ENCODE results near the gene NFILZ.

DNA sequence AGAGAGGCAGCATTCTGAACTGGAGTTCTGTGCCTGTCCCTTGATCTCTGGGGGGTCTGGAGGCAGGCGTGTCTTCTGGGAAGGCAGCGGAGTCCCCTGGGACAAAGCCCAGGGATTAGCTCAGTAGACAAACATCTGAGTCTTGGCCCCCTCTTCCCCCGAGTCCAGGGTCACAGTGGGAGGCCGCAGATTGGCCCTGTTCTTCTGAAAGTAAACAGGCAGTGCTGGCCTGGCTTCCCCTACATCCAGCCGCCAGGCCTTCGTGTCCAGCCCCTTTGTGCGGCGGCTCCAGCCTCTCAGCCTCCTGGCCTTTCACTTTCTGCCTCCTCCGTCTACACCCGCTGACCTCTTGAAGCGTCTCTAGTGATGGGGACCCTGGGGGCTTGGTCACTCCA is 989 bp downstream of the NFILZ start:
- TF ChIP-seq ZC3H10 (CRISPR knock-in tag; IDR thresholded peaks at IDR 0.05) (no peak), ESRRG (CRISPR knock-in tag; IDR thresholded peaks at IDR 0.05) (no peak), GLIS3 (CRISPR knock-in tag; IDR thresholded peaks at IDR 0.05) (no peak), CSDC2 (CRISPR knock-in tag; IDR thresholded peaks at IDR 0.05) (no peak), ZFP30 (CRISPR knock-in tag; IDR thresholded peaks at IDR 0.05) (no peak), BACH2 (CRISPR knock-in tag; IDR thresholded peaks at IDR 0.05; ENCODE audit: borderline replicate concordance) (no peak), ARNTL (CRISPR knock-in tag; IDR thresholded peaks at IDR 0.05; ENCODE audit: borderline replicate concordance, low read depth) (no peak), TOX (CRISPR knock-in tag; IDR thresholded peaks at IDR 0.05; ENCODE audit: borderline replicate concordance) (no peak), SNAI2 (CRISPR knock-in tag; IDR thresholded peaks at IDR 0.05) (no peak)
- TF ChIP-seq, protein P1, sequence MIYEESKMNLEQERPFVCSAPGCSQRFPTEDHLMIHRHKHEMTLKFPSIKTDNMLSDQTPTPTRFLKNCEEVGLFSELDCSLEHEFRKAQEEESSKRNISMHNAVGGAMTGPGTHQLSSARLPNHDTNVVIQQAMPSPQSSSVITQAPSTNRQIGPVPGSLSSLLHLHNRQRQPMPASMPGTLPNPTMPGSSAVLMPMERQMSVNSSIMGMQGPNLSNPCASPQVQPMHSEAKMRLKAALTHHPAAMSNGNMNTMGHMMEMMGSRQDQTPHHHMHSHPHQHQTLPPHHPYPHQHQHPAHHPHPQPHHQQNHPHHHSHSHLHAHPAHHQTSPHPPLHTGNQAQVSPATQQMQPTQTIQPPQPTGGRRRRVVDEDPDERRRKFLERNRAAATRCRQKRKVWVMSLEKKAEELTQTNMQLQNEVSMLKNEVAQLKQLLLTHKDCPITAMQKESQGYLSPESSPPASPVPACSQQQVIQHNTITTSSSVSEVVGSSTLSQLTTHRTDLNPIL (CRISPR knock-in tag; IDR thresholded peaks at IDR 0.05; ENCODE audit: low read depth), result no peak
- TF ChIP-seq, protein P2, sequence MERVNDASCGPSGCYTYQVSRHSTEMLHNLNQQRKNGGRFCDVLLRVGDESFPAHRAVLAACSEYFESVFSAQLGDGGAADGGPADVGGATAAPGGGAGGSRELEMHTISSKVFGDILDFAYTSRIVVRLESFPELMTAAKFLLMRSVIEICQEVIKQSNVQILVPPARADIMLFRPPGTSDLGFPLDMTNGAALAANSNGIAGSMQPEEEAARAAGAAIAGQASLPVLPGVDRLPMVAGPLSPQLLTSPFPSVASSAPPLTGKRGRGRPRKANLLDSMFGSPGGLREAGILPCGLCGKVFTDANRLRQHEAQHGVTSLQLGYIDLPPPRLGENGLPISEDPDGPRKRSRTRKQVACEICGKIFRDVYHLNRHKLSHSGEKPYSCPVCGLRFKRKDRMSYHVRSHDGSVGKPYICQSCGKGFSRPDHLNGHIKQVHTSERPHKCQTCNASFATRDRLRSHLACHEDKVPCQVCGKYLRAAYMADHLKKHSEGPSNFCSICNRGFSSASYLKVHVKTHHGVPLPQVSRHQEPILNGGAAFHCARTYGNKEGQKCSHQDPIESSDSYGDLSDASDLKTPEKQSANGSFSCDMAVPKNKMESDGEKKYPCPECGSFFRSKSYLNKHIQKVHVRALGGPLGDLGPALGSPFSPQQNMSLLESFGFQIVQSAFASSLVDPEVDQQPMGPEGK (CRISPR knock-in tag; IDR thresholded peaks at IDR 0.05; ENCODE audit: borderline replicate concordance), result no peak
